H54 (cell line): Measurements from ENCODE around the gene CFAP65.

Experiments used
- DNase-seq: peaks from one replicate; pipeline ENCODE4 v3.0.0; 2011; ENCODE audit warnings: low spot score, mixed read lengths; ENCODE audit not compliant: insufficient read length
- FAIRE-seq: peaks from 3 replicates; lab custom pipeline; 2011; peaks lifted over from hg19 to GRCh38; lab: Jason Lieb, UNC
- POLR2A ChIP-seq: IDR thresholded peaks from 2 replicates; pipeline ENCODE4 v1.6.1; 2011; ENCODE audit warnings: low read depth, mild to moderate bottlenecking, low read length

CFAP65 gene, protein sequence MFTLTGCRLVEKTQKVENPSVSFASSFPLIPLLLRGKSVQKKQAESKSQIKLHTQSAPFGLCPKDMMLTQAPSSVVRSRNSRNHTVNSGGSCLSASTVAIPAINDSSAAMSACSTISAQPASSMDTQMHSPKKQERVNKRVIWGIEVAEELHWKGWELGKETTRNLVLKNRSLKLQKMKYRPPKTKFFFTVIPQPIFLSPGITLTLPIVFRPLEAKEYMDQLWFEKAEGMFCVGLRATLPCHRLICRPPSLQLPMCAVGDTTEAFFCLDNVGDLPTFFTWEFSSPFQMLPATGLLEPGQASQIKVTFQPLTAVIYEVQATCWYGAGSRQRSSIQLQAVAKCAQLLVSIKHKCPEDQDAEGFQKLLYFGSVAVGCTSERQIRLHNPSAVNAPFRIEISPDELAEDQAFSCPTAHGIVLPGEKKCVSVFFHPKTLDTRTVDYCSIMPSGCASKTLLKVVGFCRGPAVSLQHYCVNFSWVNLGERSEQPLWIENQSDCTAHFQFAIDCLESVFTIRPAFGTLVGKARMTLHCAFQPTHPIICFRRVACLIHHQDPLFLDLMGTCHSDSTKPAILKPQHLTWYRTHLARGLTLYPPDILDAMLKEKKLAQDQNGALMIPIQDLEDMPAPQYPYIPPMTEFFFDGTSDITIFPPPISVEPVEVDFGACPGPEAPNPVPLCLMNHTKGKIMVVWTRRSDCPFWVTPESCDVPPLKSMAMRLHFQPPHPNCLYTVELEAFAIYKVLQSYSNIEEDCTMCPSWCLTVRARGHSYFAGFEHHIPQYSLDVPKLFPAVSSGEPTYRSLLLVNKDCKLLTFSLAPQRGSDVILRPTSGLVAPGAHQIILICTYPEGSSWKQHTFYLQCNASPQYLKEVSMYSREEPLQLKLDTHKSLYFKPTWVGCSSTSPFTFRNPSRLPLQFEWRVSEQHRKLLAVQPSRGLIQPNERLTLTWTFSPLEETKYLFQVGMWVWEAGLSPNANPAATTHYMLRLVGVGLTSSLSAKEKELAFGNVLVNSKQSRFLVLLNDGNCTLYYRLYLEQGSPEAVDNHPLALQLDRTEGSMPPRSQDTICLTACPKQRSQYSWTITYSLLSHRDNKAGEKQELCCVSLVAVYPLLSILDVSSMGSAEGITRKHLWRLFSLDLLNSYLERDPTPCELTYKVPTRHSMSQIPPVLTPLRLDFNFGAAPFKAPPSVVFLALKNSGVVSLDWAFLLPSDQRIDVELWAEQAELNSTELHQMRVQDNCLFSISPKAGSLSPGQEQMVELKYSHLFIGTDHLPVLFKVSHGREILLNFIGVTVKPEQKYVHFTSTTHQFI (N-terminal part only)

GRCh38 chr2:219041252-219041651 is at the start of gene CFAP65:
CFAP65 (minus strand) TSS chr2:219041516; CDS start chr2:219039048, 2,468 bp downstream.
- DNase-seq (no peak), FAIRE-seq (no peak)
- TF ChIP-seq POLR2A, result no peak

- DNase-seq (no peak), FAIRE-seq (no peak)
- TF ChIP-seq POLR2A, result no peak
These were observed 49.4 kb upstream of the CFAP65 start for GRCh38 chr2:219090436-219091299.

DNA sequence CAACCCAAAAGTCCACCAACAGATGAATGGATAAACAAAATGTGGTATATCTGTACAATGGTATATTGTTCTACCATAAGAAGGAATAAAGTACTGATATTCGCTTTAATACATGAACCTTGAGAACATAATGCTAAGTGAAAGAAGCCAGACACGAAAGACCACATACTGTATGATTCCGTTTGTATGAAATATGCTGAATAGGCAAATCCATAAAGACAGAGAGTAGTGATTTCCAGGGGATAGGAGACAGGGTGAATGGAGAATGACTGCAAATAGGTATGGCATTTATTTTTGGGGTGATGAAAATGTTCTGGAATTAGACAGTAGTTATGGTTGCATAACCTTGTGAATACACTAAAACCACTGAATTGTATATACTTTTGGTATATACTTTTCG is 48.0 kb upstream of the CFAP65 start:
- DNase-seq, result no peak
- no peak for FAIRE-seq
- TF ChIP-seq POLR2A, result no peak

DNA sequence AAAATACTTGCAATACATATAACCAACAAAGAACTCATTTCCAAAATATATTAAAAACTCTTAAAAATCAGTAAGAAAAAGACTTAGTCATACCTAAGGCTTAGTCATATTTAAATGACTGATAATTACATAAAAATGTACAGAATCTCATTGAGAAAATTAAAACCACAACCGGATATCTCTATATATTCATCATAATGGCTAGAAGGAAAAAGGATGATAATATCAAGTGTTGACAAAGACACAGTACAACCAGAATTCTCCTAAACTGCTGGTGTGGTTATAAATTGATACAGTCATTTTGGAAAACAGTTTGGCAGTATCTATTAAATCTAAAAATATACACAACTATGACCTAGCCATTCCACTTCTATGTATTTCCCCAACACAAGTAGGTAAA is 46.5 kb upstream of the CFAP65 start:
- FAIRE-seq, result no peak
- no peak for DNase-seq
- no peak for TF ChIP-seq POLR2A

DNA sequence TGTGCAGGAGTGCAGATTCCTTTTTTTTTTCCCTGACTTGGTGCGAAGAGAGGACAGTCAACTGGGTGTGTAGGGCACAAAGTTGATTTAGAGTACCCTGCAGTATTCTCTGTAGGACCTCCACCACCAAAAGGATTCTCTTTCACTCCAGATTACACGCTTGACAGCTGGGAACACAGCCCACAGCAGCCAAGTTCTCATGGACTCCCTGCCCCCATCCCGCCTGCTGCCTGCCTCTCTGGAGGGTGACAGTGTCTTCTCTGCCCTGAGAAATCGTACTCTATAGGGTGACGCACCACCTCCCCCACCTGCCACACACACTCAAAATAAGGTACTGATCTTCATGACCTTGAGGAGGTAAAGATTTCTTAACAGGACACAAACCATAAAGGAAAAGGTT is 46.0 kb upstream of the CFAP65 start:
- no peak for FAIRE-seq
- no peak for TF ChIP-seq POLR2A
- no peak for DNase-seq

DNA sequence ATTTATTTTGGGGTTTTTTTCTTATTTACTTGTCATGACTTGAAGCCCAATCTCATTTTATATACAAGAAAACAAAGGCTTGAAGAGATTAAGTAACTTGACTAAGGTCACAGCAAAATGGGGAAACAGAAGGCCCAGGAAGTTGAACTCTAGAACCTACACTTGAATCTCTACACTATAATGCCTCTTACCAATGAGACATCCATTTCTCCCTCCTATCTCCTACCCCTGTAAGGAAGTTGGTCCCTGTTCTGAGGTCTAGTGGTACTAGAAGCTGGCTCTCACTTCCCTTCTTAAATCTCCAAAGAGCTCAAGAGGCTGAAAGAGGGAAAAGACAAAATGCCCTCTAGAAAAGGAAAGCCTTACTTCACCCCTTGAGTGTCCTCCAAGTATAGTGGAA is 44.9 kb upstream of the CFAP65 start:
- FAIRE-seq (no peak), DNase-seq (no peak)
- TF ChIP-seq POLR2A, result no peak

GRCh38 chr2:219084791-219085190 is 43.5 kb upstream of the CFAP65 start:
- TF ChIP-seq POLR2A, result no peak
- DNase-seq (no peak), FAIRE-seq (no peak)

GRCh38 chr2:219082332-219082958 is 41.1 kb upstream of the CFAP65 start:
- no peak for FAIRE-seq
- DNase-seq, result no peak
- TF ChIP-seq POLR2A, result no peak

DNA sequence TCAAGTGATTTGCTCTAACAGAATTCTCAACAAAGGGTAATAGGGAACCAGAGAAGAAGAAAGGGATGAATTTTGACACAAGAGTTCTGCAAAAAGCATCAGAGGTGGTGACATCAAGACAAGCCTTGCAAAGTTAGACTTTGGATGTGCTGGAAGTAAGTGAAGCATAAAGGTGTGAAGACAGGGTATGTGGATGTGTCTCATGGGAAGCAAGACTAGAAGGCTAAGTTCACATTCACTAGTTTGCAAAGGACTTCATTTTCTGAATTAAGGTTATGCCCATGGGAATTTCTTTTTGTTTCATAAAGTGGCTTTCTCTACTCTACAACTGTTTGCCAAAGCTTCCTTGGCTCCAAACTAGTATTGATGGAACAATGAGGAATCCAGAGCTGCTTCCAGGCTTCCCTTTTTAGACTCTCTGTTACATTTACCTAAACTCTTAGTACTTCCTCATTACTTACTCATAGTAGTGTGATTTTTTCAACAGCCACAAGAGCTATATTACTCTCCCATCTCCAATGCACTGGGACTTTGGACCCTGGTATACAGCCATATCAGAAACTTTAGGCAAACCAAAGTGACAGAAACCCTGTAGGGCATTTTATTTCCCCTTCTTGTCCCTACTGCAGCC is 40.5 kb upstream of the CFAP65 start:
- no peak for FAIRE-seq
- no peak for DNase-seq
- TF ChIP-seq POLR2A, result no peak

DNA sequence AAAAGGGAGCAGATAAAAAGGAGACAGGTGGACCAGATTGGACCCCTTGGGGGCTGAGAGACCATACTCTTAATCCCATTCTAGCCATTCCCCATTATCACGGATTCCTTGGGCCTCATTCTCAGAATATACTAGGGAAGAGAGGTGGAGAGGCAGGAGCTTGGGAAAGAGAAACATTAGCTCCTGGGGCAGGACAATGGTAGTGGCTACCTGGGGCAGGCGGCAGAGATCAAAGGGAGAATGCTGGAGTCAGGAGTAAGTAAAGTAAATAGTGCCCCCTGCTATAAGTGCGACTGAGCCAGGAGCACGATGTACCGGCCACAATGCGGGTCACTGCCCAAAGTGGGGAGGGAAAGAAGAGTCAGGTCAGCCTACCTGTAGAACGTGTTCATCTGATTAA is 39.8 kb upstream of the CFAP65 start:
- TF ChIP-seq POLR2A, result no peak
- FAIRE-seq, result no peak
- no peak for DNase-seq

DNA sequence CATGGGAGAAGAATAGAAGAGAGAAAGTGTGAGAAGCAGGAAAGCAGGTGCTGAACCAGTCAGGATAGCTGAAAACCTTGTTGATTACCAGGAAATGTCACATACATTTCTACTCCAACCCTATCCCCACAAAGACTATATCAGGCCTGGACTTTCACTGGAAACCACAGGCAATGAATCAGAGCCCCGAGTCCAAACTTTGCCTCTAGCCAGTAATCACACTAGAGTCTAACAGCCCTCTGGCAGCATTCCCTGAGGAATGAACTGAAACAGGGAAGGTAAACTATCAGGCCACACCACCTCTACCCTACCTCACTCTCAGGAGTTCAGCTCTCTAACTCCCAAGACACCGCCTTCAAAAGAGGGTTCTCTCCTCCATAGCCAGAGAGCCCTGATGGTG is 38.1 kb upstream of the CFAP65 start:
- FAIRE-seq (peak; percentile 85), DNase-seq (no peak)
- no peak for TF ChIP-seq POLR2A

GRCh38 chr2:219078951-219079350 is 37.6 kb upstream of the CFAP65 start:
- FAIRE-seq (no peak), DNase-seq (no peak)
- no peak for TF ChIP-seq POLR2A

DNA sequence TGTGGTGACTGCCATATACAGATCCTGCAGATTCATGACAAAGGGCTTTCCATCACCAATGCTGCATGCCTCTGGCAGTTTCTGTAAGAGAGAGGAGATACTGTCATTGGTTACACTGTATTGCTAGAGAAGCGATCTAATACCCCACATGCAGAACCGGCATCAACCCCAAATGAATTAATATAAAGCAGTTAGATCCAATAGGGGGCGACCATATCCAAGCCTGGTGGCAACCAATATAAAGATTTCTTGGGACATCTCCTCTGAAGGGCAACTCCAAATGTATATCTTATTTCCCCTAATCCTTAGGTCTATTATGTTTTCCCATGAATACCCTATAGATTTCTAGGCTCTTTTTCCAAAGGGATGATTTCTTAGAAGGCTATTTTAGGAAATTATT is 36.8 kb upstream of the CFAP65 start:
- TF ChIP-seq POLR2A, result no peak
- DNase-seq (no peak), FAIRE-seq (no peak)
